ENCODE data around the gene POGK. TPM values are rescaled to one million over a fixed set of nuclear protein-coding genes. Genes with fewer than 3 reads are reported as not detected.

POGK gene
- total RNA-seq (2022; extraction: Qiagen RNA extraction): 26.3 to 30.4 TPM (median 27.6 TPM) in 5 replicates

DNA sequence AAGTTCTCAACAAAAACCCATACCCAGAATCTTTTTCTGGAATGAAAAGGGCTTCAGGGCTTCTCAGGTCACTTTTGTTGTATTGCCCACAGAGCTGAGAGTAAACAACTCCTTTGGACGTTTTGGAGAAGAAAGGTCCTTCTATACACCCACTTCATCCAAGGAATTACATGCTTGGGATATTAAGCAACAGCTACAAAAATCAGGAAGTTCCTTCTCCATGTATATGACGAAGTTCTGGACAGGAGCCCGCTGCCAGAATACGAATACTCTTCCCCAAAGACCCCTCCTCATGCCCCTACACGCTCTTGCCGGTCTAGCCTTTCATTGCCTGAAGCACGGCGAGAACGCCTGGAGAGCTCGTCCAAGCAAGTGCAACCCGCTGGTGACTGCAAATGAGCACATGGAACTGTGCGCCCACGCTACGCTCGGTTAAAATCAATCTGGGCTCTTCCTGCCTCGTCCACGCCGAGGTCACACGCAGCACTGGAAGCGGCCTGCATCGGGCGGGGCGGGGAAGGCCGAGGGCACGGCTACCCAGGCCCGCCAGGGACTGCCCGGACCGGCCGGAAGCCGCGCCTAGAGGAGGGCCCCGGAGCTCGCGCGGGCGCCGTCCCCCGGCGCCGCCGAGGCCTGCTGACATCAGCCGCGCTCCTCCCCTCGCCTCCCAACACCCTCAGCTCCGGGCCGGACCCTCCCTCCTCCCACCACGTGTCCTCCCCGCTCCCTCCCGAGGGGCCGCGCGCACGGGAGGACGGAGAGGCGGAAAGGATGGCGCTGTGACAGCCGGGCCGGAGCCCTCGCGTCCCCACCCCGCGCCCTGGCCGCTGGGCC, at the start of gene POGK:
TSS of gene POGK (plus strand) at position 710 of the 834 bp plus-strand sequence. CDS start 1,482 bp downstream, outside the sequence.

GRCh38 chr1:166875734-166876539, 36.7 kb downstream of the POGK start, which contains the start of gene TADA1:
TSS of gene TADA1 (minus strand) at chr1:166876264. CDS start at chr1:166876233, 31 bp downstream.

Other genes with a start within 250 kb of the POGK start
- gene TADA1, start 36.8 kb downstream of the POGK start, total RNA-seq (2022; extraction: Qiagen RNA extraction): 11.9 to 14.8 TPM (median 12.8 TPM) in 5 replicates
- gene ILDR2, start 136.1 kb downstream of the POGK start, total RNA-seq (2022; extraction: Qiagen RNA extraction): 0.01 to 0.10 TPM (median 0.03 TPM) in 4 of 5 replicates, not detected in the other
- gene MAEL, start 149.8 kb downstream of the POGK start, total RNA-seq (2022; extraction: Qiagen RNA extraction): not detected in 5 replicates